ENCODE measurements around the gene CDKN2D.

- no peak for TF ChIP-seq CTCF (conservative IDR thresholded peaks at IDR 0.05)
- TF ChIP-seq ZFX (IDR thresholded peaks at IDR 0.05): no peak
These were observed 43.1 kb downstream of the CDKN2D start for GRCh38 chr19:10525636-10526035.
